ENCODE results near the gene ZNF385B.
"Not testable (repeated sequence)": the region's sequence is repeated elsewhere in the genome, so short reads cannot be mapped to it uniquely, and the experiment has no call there.

The ZNF385B gene

DNA sequence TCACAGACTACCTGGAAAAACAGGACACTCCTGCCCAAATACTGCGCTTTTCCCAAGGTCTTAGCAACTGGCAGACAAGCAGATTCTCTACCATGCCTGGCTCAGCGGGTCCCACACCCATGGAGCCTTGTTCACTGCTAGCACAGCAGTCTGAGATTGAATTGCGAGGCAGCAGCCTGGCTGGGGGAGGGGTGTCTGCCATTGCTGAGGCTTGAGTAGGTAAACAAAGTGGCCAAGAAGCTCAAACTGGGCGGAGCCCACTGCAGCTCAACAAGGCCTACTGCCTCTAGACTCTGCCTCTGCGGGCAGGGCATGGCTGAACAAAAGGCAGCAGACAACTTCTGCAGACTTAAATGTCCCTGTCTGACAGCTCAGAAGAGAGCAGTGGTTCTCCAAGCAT, 231.6 kb downstream of the ZNF385B start:
- not testable (repeated sequence) for H3K56ac ChIP-seq (ENCODE audit: low read length); H3K36me3 ChIP-seq (ENCODE audit: control insufficient read depth, insufficient read depth, low read length); H3K4me1 ChIP-seq (ENCODE audit: control insufficient read depth, low read depth, low read length); H2BK15ac ChIP-seq (replicated peaks; ENCODE audit: low read depth); H4K5ac ChIP-seq (ENCODE audit: low read length); H3K27ac ChIP-seq (ENCODE audit: low read depth, low read length); H2BK5ac ChIP-seq (ENCODE audit: low read length); H3K4me3 ChIP-seq (ENCODE audit: low read length); H3K23ac ChIP-seq (ENCODE audit: low read length); H4K8ac ChIP-seq (ENCODE audit: low read depth, low read length); H2AK5ac ChIP-seq (ENCODE audit: low read length); H2BK120ac ChIP-seq (ENCODE audit: low read depth, low read length); DNase-seq; H3K79me2 ChIP-seq (ENCODE audit: control insufficient read depth, insufficient read depth, low read length); H3K18ac ChIP-seq (ENCODE audit: low read length); H3K27me3 ChIP-seq (ENCODE audit: insufficient read depth, low read length, poor library complexity); H3K79me1 ChIP-seq (ENCODE audit: low read length); H3K4ac ChIP-seq (ENCODE audit: low read depth, low read length); H3K9ac ChIP-seq (ENCODE audit: low read length); H3K4me2 ChIP-seq (ENCODE audit: low read length)
- WGBS (ENCODE audit: extremely low coverage, insufficient coverage, low lambda C conversion rate), result no CpG with 5 or more reads among the region's 5 CpGs

- Histone ChIP-seq H3K23ac (ENCODE audit: low read length) (no peak overlapping the region), H2BK5ac (ENCODE audit: low read length) (no peak overlapping the region), H3K56ac (ENCODE audit: low read length) (no peak overlapping the region), H3K27ac (ENCODE audit: low read depth, low read length) (no peak overlapping the region), H3K79me1 (ENCODE audit: low read length) (no peaks in the 10 kb centered on the region), H3K4me2 (ENCODE audit: low read length) (no peak overlapping the region), H3K4ac (ENCODE audit: low read depth, low read length) (no peak overlapping the region), H4K5ac (ENCODE audit: low read length) (no peak overlapping the region), H2BK15ac (replicated peaks; ENCODE audit: low read depth) (no peak overlapping the region), H3K9ac (ENCODE audit: low read length) (no peak overlapping the region), H3K27me3 (ENCODE audit: insufficient read depth, low read length, poor library complexity) (no peaks in the 10 kb centered on the region), H4K8ac (ENCODE audit: low read depth, low read length) (no peak overlapping the region), H3K79me2 (ENCODE audit: control insufficient read depth, insufficient read depth, low read length) (no peaks in the 10 kb centered on the region), H3K18ac (ENCODE audit: low read length) (no peak overlapping the region), H3K4me3 (ENCODE audit: low read length) (no peak overlapping the region), H2BK120ac (ENCODE audit: low read depth, low read length) (no peak overlapping the region), H3K4me1 (ENCODE audit: control insufficient read depth, low read depth, low read length) (no peaks in the 10 kb centered on the region), H2AK5ac (ENCODE audit: low read length) (no peak overlapping the region), H3K36me3 (ENCODE audit: control insufficient read depth, insufficient read depth, low read length) (no peaks in the 10 kb centered on the region)
- no peak for DNase-seq
- no CpG with 5 or more reads among the region's 2 CpGs for WGBS (ENCODE audit: extremely low coverage, insufficient coverage, low lambda C conversion rate)
Observed at GRCh38 chr2:179626261-179626660, 235.2 kb downstream of the ZNF385B start.

DNA sequence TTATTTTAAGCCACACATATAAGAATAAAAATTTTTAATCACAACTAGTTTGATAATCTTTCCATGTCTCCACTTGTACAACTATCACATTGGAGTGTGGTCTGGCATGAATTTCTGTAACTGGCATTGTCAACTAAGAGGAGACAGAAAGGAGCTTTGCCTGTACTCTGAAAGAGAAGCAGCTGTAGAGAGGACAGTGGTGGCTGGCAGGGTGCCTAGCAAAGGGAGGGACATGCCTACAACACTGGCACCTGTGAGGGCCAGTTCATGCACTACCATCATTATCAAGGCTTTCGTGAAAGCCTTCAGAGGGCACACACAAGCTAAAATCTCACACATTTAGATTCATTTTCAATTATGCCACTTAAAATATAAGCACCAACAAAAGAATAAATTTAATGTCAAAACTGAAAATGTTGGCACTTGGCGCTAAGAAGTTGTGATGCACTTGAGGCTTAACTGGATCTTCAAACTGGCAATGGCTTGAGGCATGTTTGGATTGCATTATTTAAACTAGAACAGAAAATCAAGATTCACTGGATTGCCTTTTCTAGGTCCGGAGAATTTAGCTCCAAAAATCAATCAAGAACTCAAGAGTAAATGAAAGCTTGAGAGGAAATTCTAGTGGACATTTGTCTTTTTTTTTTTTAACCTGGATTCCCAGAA, 238.6 kb downstream of the ZNF385B start:
- no CpG with 5 or more reads among the region's 3 CpGs for WGBS (ENCODE audit: extremely low coverage, insufficient coverage, low lambda C conversion rate)
- no peak overlapping the region for H3K4me2 ChIP-seq (ENCODE audit: low read length)
- no peak overlapping the region for H3K9ac ChIP-seq (ENCODE audit: low read length)
- H3K23ac ChIP-seq (ENCODE audit: low read length), result no peak overlapping the region
- H2BK120ac ChIP-seq (ENCODE audit: low read depth, low read length), result no peak overlapping the region
- no peak overlapping the region for H3K4me3 ChIP-seq (ENCODE audit: low read length)
- no peak overlapping the region for H3K27ac ChIP-seq (ENCODE audit: low read depth, low read length)
- no peaks in the 10 kb centered on the region for H3K36me3 ChIP-seq (ENCODE audit: control insufficient read depth, insufficient read depth, low read length)
- H2AK5ac ChIP-seq (ENCODE audit: low read length), result no peak overlapping the region
- no peaks in the 10 kb centered on the region for H3K79me2 ChIP-seq (ENCODE audit: control insufficient read depth, insufficient read depth, low read length)
- no peak overlapping the region for H2BK15ac ChIP-seq (replicated peaks; ENCODE audit: low read depth)
- no peak overlapping the region for H3K18ac ChIP-seq (ENCODE audit: low read length)
- no peak for DNase-seq
- no peak overlapping the region for H3K4ac ChIP-seq (ENCODE audit: low read depth, low read length)
- H3K56ac ChIP-seq (ENCODE audit: low read length), result no peak overlapping the region
- H3K27me3 ChIP-seq (ENCODE audit: insufficient read depth, low read length, poor library complexity), result no peaks in the 10 kb centered on the region
- no peak overlapping the region for H2BK5ac ChIP-seq (ENCODE audit: low read length)
- no peaks in the 10 kb centered on the region for H3K79me1 ChIP-seq (ENCODE audit: low read length)
- H4K8ac ChIP-seq (ENCODE audit: low read depth, low read length), result no peak overlapping the region
- H4K5ac ChIP-seq (ENCODE audit: low read length), result no peak overlapping the region
- no peaks in the 10 kb centered on the region for H3K4me1 ChIP-seq (ENCODE audit: control insufficient read depth, low read depth, low read length)

GRCh38 chr2:179622112-179622511, 239.3 kb downstream of the ZNF385B start:
- no peaks in the 10 kb centered on the region for H3K79me1 ChIP-seq (ENCODE audit: low read length)
- no peaks in the 10 kb centered on the region for H3K36me3 ChIP-seq (ENCODE audit: control insufficient read depth, insufficient read depth, low read length)
- H3K4me2 ChIP-seq (ENCODE audit: low read length), result no peak overlapping the region
- no peak overlapping the region for H4K8ac ChIP-seq (ENCODE audit: low read depth, low read length)
- no CpG with 5 or more reads among the region's 1 CpG for WGBS (ENCODE audit: extremely low coverage, insufficient coverage, low lambda C conversion rate)
- H2BK5ac ChIP-seq (ENCODE audit: low read length), result no peak overlapping the region
- H3K4me3 ChIP-seq (ENCODE audit: low read length), result no peak overlapping the region
- H3K4me1 ChIP-seq (ENCODE audit: control insufficient read depth, low read depth, low read length), result no peaks in the 10 kb centered on the region
- no peak overlapping the region for H3K18ac ChIP-seq (ENCODE audit: low read length)
- no peaks in the 10 kb centered on the region for H3K27me3 ChIP-seq (ENCODE audit: insufficient read depth, low read length, poor library complexity)
- no peak overlapping the region for H2BK15ac ChIP-seq (replicated peaks; ENCODE audit: low read depth)
- H2BK120ac ChIP-seq (ENCODE audit: low read depth, low read length), result no peak overlapping the region
- no peak overlapping the region for H3K23ac ChIP-seq (ENCODE audit: low read length)
- H4K5ac ChIP-seq (ENCODE audit: low read length), result no peak overlapping the region
- H2AK5ac ChIP-seq (ENCODE audit: low read length), result no peak overlapping the region
- no peak overlapping the region for H3K4ac ChIP-seq (ENCODE audit: low read depth, low read length)
- no peak overlapping the region for H3K9ac ChIP-seq (ENCODE audit: low read length)
- no peak overlapping the region for H3K27ac ChIP-seq (ENCODE audit: low read depth, low read length)
- H3K79me2 ChIP-seq (ENCODE audit: control insufficient read depth, insufficient read depth, low read length), result no peaks in the 10 kb centered on the region
- no peak for DNase-seq
- no peak overlapping the region for H3K56ac ChIP-seq (ENCODE audit: low read length)

- H3K4ac ChIP-seq (ENCODE audit: low read depth, low read length), result no peak overlapping the region
- no peak overlapping the region for H2BK15ac ChIP-seq (replicated peaks; ENCODE audit: low read depth)
- H3K23ac ChIP-seq (ENCODE audit: low read length), result no peak overlapping the region
- no peak overlapping the region for H3K4me2 ChIP-seq (ENCODE audit: low read length)
- no peak overlapping the region for H2BK5ac ChIP-seq (ENCODE audit: low read length)
- no peak overlapping the region for H4K8ac ChIP-seq (ENCODE audit: low read depth, low read length)
- H3K27ac ChIP-seq (ENCODE audit: low read depth, low read length), result no peak overlapping the region
- no peak overlapping the region for H3K4me3 ChIP-seq (ENCODE audit: low read length)
- no peak for DNase-seq
- no CpG with 5 or more reads among the region's 1 CpG for WGBS (ENCODE audit: extremely low coverage, insufficient coverage, low lambda C conversion rate)
- no peak overlapping the region for H3K56ac ChIP-seq (ENCODE audit: low read length)
- H3K79me2 ChIP-seq (ENCODE audit: control insufficient read depth, insufficient read depth, low read length), result no peaks in the 10 kb centered on the region
- H3K18ac ChIP-seq (ENCODE audit: low read length), result no peak overlapping the region
- H3K27me3 ChIP-seq (ENCODE audit: insufficient read depth, low read length, poor library complexity), result no peaks in the 10 kb centered on the region
- H3K4me1 ChIP-seq (ENCODE audit: control insufficient read depth, low read depth, low read length), result no peaks in the 10 kb centered on the region
- no peaks in the 10 kb centered on the region for H3K36me3 ChIP-seq (ENCODE audit: control insufficient read depth, insufficient read depth, low read length)
- no peak overlapping the region for H2BK120ac ChIP-seq (ENCODE audit: low read depth, low read length)
- no peaks in the 10 kb centered on the region for H3K79me1 ChIP-seq (ENCODE audit: low read length)
- no peak overlapping the region for H2AK5ac ChIP-seq (ENCODE audit: low read length)
- H3K9ac ChIP-seq (ENCODE audit: low read length), result no peak overlapping the region
- H4K5ac ChIP-seq (ENCODE audit: low read length), result no peak overlapping the region
Observed at GRCh38 chr2:179619947-179620467, 241.4 kb downstream of the ZNF385B start.

DNA sequence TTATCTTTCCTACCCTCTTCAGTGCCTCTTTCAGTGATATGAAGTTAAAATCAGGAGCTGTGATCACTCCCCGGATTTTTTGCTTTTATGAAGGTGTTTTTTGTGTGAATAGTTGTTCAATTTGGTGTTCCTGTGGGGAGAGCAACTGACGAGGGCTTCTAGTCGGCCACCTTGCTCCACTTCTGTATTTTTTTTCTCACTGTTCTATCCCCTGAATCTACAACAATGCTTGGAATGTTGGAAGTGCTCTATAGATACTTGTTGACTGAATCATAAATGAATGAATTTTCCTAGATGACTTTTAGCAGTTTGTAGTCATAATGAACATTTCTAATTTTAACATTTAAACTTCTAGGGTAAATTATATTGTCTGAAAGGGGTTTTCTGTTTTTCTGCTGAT, 247.3 kb downstream of the ZNF385B start:
- no peak overlapping the region for H2BK15ac ChIP-seq (replicated peaks; ENCODE audit: low read depth)
- H3K4me2 ChIP-seq (ENCODE audit: low read length), result no peak overlapping the region
- no peak overlapping the region for H3K4me3 ChIP-seq (ENCODE audit: low read length)
- no CpG with 5 or more reads among the region's 3 CpGs for WGBS (ENCODE audit: extremely low coverage, insufficient coverage, low lambda C conversion rate)
- no peak overlapping the region for H2AK5ac ChIP-seq (ENCODE audit: low read length)
- H3K79me1 ChIP-seq (ENCODE audit: low read length), result no peaks in the 10 kb centered on the region
- H3K56ac ChIP-seq (ENCODE audit: low read length), result no peak overlapping the region
- H3K36me3 ChIP-seq (ENCODE audit: control insufficient read depth, insufficient read depth, low read length), result no peaks in the 10 kb centered on the region
- no peak overlapping the region for H4K5ac ChIP-seq (ENCODE audit: low read length)
- H2BK5ac ChIP-seq (ENCODE audit: low read length), result no peak overlapping the region
- H3K4ac ChIP-seq (ENCODE audit: low read depth, low read length), result no peak overlapping the region
- no peaks in the 10 kb centered on the region for H3K27me3 ChIP-seq (ENCODE audit: insufficient read depth, low read length, poor library complexity)
- no peak overlapping the region for H2BK120ac ChIP-seq (ENCODE audit: low read depth, low read length)
- H3K23ac ChIP-seq (ENCODE audit: low read length), result no peak overlapping the region
- H3K9ac ChIP-seq (ENCODE audit: low read length), result no peak overlapping the region
- H3K4me1 ChIP-seq (ENCODE audit: control insufficient read depth, low read depth, low read length), result no peaks in the 10 kb centered on the region
- H4K8ac ChIP-seq (ENCODE audit: low read depth, low read length), result no peak overlapping the region
- no peak overlapping the region for H3K27ac ChIP-seq (ENCODE audit: low read depth, low read length)
- peak overlapping the region; percentile 28 for H3K18ac ChIP-seq (ENCODE audit: low read length)
- no peaks in the 10 kb centered on the region for H3K79me2 ChIP-seq (ENCODE audit: control insufficient read depth, insufficient read depth, low read length)
- no peak for DNase-seq

All from mesendoderm (in vitro differentiated cells).